HepG2 (cell line): Measurements from ENCODE around the gene MB. TPM values are rescaled to one million over a fixed set of nuclear protein-coding genes. Genes with fewer than 3 reads are reported as not detected.

Experiments used
- ADNP ChIP-seq: sonication (generic); formaldehyde crosslinking; IDR thresholded peaks from 2 replicates; pipeline ENCODE4 v1.4.0; 2020; ENCODE audit warnings: missing genetic modification reagents
- BATF2 ChIP-seq: sonication (generic); formaldehyde crosslinking; IDR thresholded peaks from 2 replicates; pipeline ENCODE4 v1.8.0; 2022; ENCODE audit warnings: mild to moderate bottlenecking, missing genetic modification reagents, moderate library complexity
- ELF1 ChIP-seq: sonication (generic); formaldehyde crosslinking; IDR thresholded peaks from 2 replicates; pipeline ENCODE4 v1.4.0; 2020; ENCODE audit warnings: missing genetic modification reagents
- ETV5 ChIP-seq: IDR thresholded peaks from 2 replicates; pipeline ENCODE4 v1.6.1; 2018; ENCODE audit warnings: missing biosample characterization, missing genetic modification reagents, inconsistent platforms, borderline replicate concordance
- GABPA ChIP-seq, 2 experiments: IDR thresholded peaks; 2 replicates each; pipeline ENCODE4 v1.6.1; 2011 to 2016; ENCODE audit warnings: low read depth in 2 of 2, low read length in 1 of 2, missing biosample characterization in 1 of 2, missing genetic modification characterization in 1 of 2
- HMG20B ChIP-seq: conservative IDR thresholded peaks from 2 replicates; pipeline ENCODE4 v1.6.1; 2016; ENCODE audit warnings: missing genetic modification reagents, missing compliant biosample characterization
- HNF4G ChIP-seq, 2 experiments: sonication (generic) in 1 of 2; formaldehyde crosslinking in 1 of 2; IDR thresholded peaks; 2 replicates each; pipeline versions ENCODE4 v1.4.0 to v1.6.1; 2011 to 2020; ENCODE audit warnings: borderline replicate concordance in 2 of 2, low read depth in 2 of 2, mild to moderate bottlenecking in 2 of 2, low read length in 1 of 2, missing genetic modification reagents in 1 of 2, moderate library complexity in 1 of 2
- HOXA5 ChIP-seq: sonication (generic); formaldehyde crosslinking; IDR thresholded peaks from 2 replicates; pipeline ENCODE4 v1.4.0; 2020; ENCODE audit warnings: missing genetic modification reagents
- JARID2 ChIP-seq: sonication (generic); formaldehyde crosslinking; IDR thresholded peaks from 2 replicates; pipeline ENCODE4 v1.8.1; 2023; ENCODE audit warnings: missing genetic modification reagents, inconsistent platforms; ENCODE audit not compliant: insufficient replicate concordance
- KDM5A ChIP-seq: fragments of 200-600 bp; sonication (generic); IDR thresholded peaks from 2 replicates; pipeline ENCODE4 v1.7.0; 2018; ENCODE audit warnings: antibody characterized with exemption, mild to moderate bottlenecking, low read length, borderline replicate concordance
- MTA1 ChIP-seq: sonication (generic); formaldehyde crosslinking; IDR thresholded peaks from 2 replicates; pipeline ENCODE4 v1.4.0; 2020; ENCODE audit warnings: missing genetic modification reagents, mild to moderate bottlenecking, borderline replicate concordance
- NR2F6 ChIP-seq, 2 experiments: IDR thresholded peaks; 2 replicates each; pipeline ENCODE4 v1.6.1; 2016; ENCODE audit warnings: antibody characterized with exemption in 1 of 2, mild to moderate bottlenecking in 1 of 2
- RCOR2 ChIP-seq: IDR thresholded peaks from 2 replicates; pipeline ENCODE4 v1.6.1; 2016; ENCODE audit warnings: missing biosample characterization, missing genetic modification reagents
- SMAD3 ChIP-seq: sonication (generic); formaldehyde crosslinking; IDR thresholded peaks from 2 replicates; pipeline ENCODE4 v1.4.0; 2020; ENCODE audit warnings: missing genetic modification reagents
- SP2 ChIP-seq: sonication (generic); formaldehyde crosslinking; IDR thresholded peaks from 2 replicates; pipeline ENCODE4 v1.5.1; 2020; ENCODE audit warnings: mild to moderate bottlenecking, missing genetic modification reagents
- ZBTB21 ChIP-seq: sonication (generic); formaldehyde crosslinking; IDR thresholded peaks from 2 replicates; pipeline ENCODE4 v1.4.0; 2020; ENCODE audit warnings: missing genetic modification reagents
- ZC3H4 ChIP-seq: sonication (generic); formaldehyde crosslinking; IDR thresholded peaks from 2 replicates; pipeline ENCODE4 v1.4.0; 2020; ENCODE audit warnings: missing genetic modification reagents, borderline replicate concordance
- ZNF326 ChIP-seq: sonication (generic); formaldehyde crosslinking; IDR thresholded peaks from 2 replicates; pipeline ENCODE4 v1.4.0; 2020; ENCODE audit warnings: missing genetic modification reagents, borderline replicate concordance
- ZNF430 ChIP-seq: sonication (generic); formaldehyde crosslinking; IDR thresholded peaks from 2 replicates; pipeline ENCODE4 v1.9.0; 2021; ENCODE audit warnings: mild to moderate bottlenecking, missing genetic modification reagents
- ZNF460 ChIP-seq: sonication (generic); formaldehyde crosslinking; IDR thresholded peaks from 2 replicates; pipeline ENCODE4 v1.5.1; 2020; ENCODE audit warnings: missing genetic modification reagents, mild to moderate bottlenecking, borderline replicate concordance
- ZNF510 ChIP-seq: sonication (generic); formaldehyde crosslinking; IDR thresholded peaks from 2 replicates; pipeline ENCODE4 v1.4.0; 2020; ENCODE audit warnings: low read depth, mild to moderate bottlenecking, missing genetic modification reagents
- ZNF883 ChIP-seq: sonication (generic); formaldehyde crosslinking; IDR thresholded peaks from 2 replicates; pipeline ENCODE4 v1.5.1; 2020; ENCODE audit warnings: mild to moderate bottlenecking, missing genetic modification reagents; ENCODE audit errors: not compliant biosample characterization
- polyA plus RNA-seq, 8 experiments: library from polyadenylated mRNA; depleted of rRNA in 3 of 8; stranded (reverse) in 7 of 8; unstranded in 1 of 8; fragments of >200 nt; fragmentation: Illumina TruSeq in 4 of 8; extraction: Trizol in 4 of 8; gene quantifications; 2 replicates each; pipeline versions ENCODE4 v1.2.1 to v1.2.3, GENCODE V29; 2011 to 2016; ENCODE audit warnings: low read depth in 4 of 8, missing spikeins in 1 of 8, mixed read lengths in 1 of 8; ENCODE audit not compliant: insufficient read depth in 1 of 8
- total RNA-seq, 5 experiments: library from RNA; depleted of rRNA; stranded (reverse); fragments of >200 nt; fragmentation: Illumina TruSeq; extraction: Trizol; gene quantifications; 2 replicates each; pipeline ENCODE4 v1.2.3, GENCODE V29; 2016; ENCODE audit warnings: low read depth in 1 of 5
- TF ChIP-seq, protein P1 (sequence below): sonication (generic); formaldehyde crosslinking; IDR thresholded peaks from 2 replicates; pipeline ENCODE4 v1.5.0; 2020; ENCODE audit warnings: mild to moderate bottlenecking, missing genetic modification reagents, borderline replicate concordance

MB gene
- total and polyA plus RNA-seq, 2 of the 13 experiments (the other 11 are each of a cell fraction or from before 2014, with no cell fraction given), result 0.07 TPM; not detected in 1

- peak; percentile 64; the same call in 1 of the 2 replicates for TF ChIP-seq KDM5A
- no peak for TF ChIP-seq SP2
- TF ChIP-seq GABPA (IDR thresholded peaks at IDR 0.05; ENCODE audit: low read depth, low read length), result no peak
- TF ChIP-seq GABPA (CRISPR knock-in tag; IDR thresholded peaks at IDR 0.05; ENCODE audit: low read depth), result 0 out of 2 replicates have a peak, but pooled peaks have one; percentile 39
- no peak for TF ChIP-seq NR2F6 (IDR thresholded peaks at IDR 0.05)
- 0 out of 2 replicates have a peak, but pooled peaks have one; percentile 24 for TF ChIP-seq NR2F6 (CRISPR knock-in tag; IDR thresholded peaks at IDR 0.05)
- no peak for TF ChIP-seq ZNF883 (CRISPR knock-in tag)
- TF ChIP-seq SMAD3 (CRISPR knock-in tag), result 0 out of 2 replicates have a peak, but pooled peaks have one; percentile 33
- TF ChIP-seq HNF4G (IDR thresholded peaks at IDR 0.05; ENCODE audit: borderline replicate concordance, low read depth, low read length), result peak; percentile 70
- TF ChIP-seq HNF4G (CRISPR knock-in tag; IDR thresholded peaks at IDR 0.05; ENCODE audit: borderline replicate concordance, low read depth), result 0 out of 2 replicates have a peak, but pooled peaks have one; percentile 12
- TF ChIP-seq ZNF460 (CRISPR knock-in tag), result no peak; the same call in 1 of the 2 replicates
- TF ChIP-seq BATF2 (CRISPR knock-in tag), result no peak
- peak; percentile 54; the same call in 1 of the 2 replicates for TF ChIP-seq ELF1
- no peak for TF ChIP-seq ZC3H4 (CRISPR knock-in tag)
- TF ChIP-seq, protein P1, sequence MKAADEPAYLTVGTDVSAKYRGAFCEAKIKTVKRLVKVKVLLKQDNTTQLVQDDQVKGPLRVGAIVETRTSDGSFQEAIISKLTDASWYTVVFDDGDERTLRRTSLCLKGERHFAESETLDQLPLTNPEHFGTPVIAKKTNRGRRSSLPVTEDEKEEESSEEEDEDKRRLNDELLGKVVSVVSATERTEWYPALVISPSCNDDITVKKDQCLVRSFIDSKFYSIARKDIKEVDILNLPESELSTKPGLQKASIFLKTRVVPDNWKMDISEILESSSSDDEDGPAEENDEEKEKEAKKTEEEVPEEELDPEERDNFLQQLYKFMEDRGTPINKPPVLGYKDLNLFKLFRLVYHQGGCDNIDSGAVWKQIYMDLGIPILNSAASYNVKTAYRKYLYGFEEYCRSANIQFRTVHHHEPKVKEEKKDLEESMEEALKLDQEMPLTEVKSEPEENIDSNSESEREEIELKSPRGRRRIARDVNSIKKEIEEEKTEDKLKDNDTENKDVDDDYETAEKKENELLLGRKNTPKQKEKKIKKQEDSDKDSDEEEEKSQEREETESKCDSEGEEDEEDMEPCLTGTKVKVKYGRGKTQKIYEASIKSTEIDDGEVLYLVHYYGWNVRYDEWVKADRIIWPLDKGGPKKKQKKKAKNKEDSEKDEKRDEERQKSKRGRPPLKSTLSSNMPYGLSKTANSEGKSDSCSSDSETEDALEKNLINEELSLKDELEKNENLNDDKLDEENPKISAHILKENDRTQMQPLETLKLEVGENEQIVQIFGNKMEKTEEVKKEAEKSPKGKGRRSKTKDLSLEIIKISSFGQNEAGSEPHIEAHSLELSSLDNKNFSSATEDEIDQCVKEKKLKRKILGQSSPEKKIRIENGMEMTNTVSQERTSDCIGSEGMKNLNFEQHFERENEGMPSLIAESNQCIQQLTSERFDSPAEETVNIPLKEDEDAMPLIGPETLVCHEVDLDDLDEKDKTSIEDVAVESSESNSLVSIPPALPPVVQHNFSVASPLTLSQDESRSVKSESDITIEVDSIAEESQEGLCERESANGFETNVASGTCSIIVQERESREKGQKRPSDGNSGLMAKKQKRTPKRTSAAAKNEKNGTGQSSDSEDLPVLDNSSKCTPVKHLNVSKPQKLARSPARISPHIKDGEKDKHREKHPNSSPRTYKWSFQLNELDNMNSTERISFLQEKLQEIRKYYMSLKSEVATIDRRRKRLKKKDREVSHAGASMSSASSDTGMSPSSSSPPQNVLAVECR, result peak; percentile 59; the same call in 1 of the 2 replicates
- TF ChIP-seq ZNF430 (CRISPR knock-in tag), result 0 out of 2 replicates have a peak, but pooled peaks have one; percentile 11
- no peak for TF ChIP-seq MTA1 (CRISPR knock-in tag)
- no peak for TF ChIP-seq ETV5 (CRISPR knock-in tag)
- TF ChIP-seq RCOR2 (CRISPR knock-in tag), result 0 out of 2 replicates have a peak, but pooled peaks have one; percentile 15
- no peak for TF ChIP-seq HMG20B (CRISPR knock-in tag)
- TF ChIP-seq ZNF326 (CRISPR knock-in tag), result no peak
- no peak for TF ChIP-seq ZNF510 (CRISPR knock-in tag)
- no peak for TF ChIP-seq JARID2 (CRISPR knock-in tag)
- no peak for TF ChIP-seq ZBTB21
- TF ChIP-seq ADNP (CRISPR knock-in tag), result no peak
- peak; percentile 26; the same call in 1 of the 2 replicates for TF ChIP-seq HOXA5 (CRISPR knock-in tag)
Observed at GRCh38 chr22:35648066-35649025, 31.2 kb upstream of the MB start, which contains the start of gene APOL6 (continued).
